Astrocyte (in vitro differentiated cells and primary cell): ENCODE results near the gene SLC39A5. TPM values are rescaled to one million over a fixed set of nuclear protein-coding genes. Genes with fewer than 3 reads are reported as not detected.
A peak's percentile ranks its signal among the peaks of the same experiment; 100 is the strongest.

Source experiments
- DNase-seq: peaks from one replicate; pipeline ENCODE4 v3.0.0-alpha.2; 2010; ENCODE audit warnings: low read depth
- FAIRE-seq: peaks from 2 replicates; lab custom pipeline; 2011; peaks lifted over from hg19 to GRCh38; lab: Jason Lieb, UNC
- H2AFZ ChIP-seq: 2 replicates; pipeline ENCODE4 v1.6.0; 2012; ENCODE audit warnings: low read depth, low read length, inconsistent platforms
- H3K27ac ChIP-seq: 2 replicates; pipeline ENCODE4 v1.5.1; 2011; ENCODE audit warnings: low read depth, low read length, inconsistent platforms
- H3K27me3 ChIP-seq: 2 replicates; pipeline ENCODE4 v1.6.0; 2011; ENCODE audit warnings: low read length, inconsistent platforms; ENCODE audit not compliant: insufficient read depth
- H3K36me3 ChIP-seq: 2 replicates; pipeline ENCODE4 v1.5.1; 2011; ENCODE audit warnings: low read length, inconsistent platforms; ENCODE audit not compliant: insufficient read depth
- H3K4me1 ChIP-seq: 2 replicates; pipeline ENCODE4 v1.5.1; 2011; ENCODE audit warnings: low read length, inconsistent platforms; ENCODE audit not compliant: insufficient read depth
- H3K4me2 ChIP-seq: 2 replicates; pipeline ENCODE4 v1.6.0; 2012; ENCODE audit warnings: low read length, inconsistent platforms
- H3K4me3 ChIP-seq: 2 replicates; pipeline ENCODE4 v1.5.1; 2011; ENCODE audit warnings: low read depth, mild to moderate bottlenecking, low read length, inconsistent platforms; ENCODE audit not compliant: insufficient read depth
- H3K79me2 ChIP-seq: 2 replicates; pipeline ENCODE4 v1.6.0; 2012; ENCODE audit warnings: mild to moderate bottlenecking, low read length, inconsistent platforms; ENCODE audit not compliant: insufficient read depth
- H3K9ac ChIP-seq: 2 replicates; pipeline ENCODE4 v1.6.0; 2012; ENCODE audit warnings: mild to moderate bottlenecking, low read length, inconsistent platforms
- H3K9me3 ChIP-seq: 2 replicates; pipeline ENCODE4 v1.5.1; 2012; ENCODE audit warnings: low read depth, mild to moderate bottlenecking, low read length, inconsistent platforms; ENCODE audit not compliant: insufficient read depth
- H4K20me1 ChIP-seq: 2 replicates; pipeline ENCODE4 v1.6.0; 2012; ENCODE audit warnings: low read length, inconsistent platforms; ENCODE audit not compliant: insufficient read depth
- H3K27ac Mint-ChIP-seq: one replicate; pipeline ENCODE4 v1.8.0; 2021; ENCODE audit warnings: mild to moderate bottlenecking, mixed read lengths; ENCODE audit not compliant: unreplicated experiment
- H3K27me3 Mint-ChIP-seq: one replicate; pipeline ENCODE4 v1.8.0; 2021; ENCODE audit warnings: low read depth, mixed read lengths; ENCODE audit not compliant: unreplicated experiment
- H3K36me3 Mint-ChIP-seq: one replicate; pipeline ENCODE4 v1.8.0; 2021; ENCODE audit warnings: low read depth, mixed read lengths; ENCODE audit not compliant: unreplicated experiment
- H3K4me1 Mint-ChIP-seq: one replicate; pipeline ENCODE4 v1.8.0; 2021; ENCODE audit warnings: low read depth, mixed read lengths; ENCODE audit not compliant: unreplicated experiment
- H3K4me3 Mint-ChIP-seq: one replicate; pipeline ENCODE4 v1.8.0; 2021; ENCODE audit warnings: mild to moderate bottlenecking, moderate library complexity, mixed read lengths; ENCODE audit not compliant: unreplicated experiment
- H3K9me3 Mint-ChIP-seq: one replicate; pipeline ENCODE4 v1.8.0; 2021; ENCODE audit warnings: mild to moderate bottlenecking, mixed read lengths; ENCODE audit not compliant: unreplicated experiment
- CTCF ChIP-seq: IDR thresholded peaks from 2 replicates; pipeline ENCODE4 v1.5.1; 2011; ENCODE audit warnings: low read depth, mild to moderate bottlenecking, inconsistent platforms, low read length, moderate library complexity; ENCODE audit not compliant: insufficient read depth
- EZH2 ChIP-seq: IDR thresholded peaks from 2 replicates; pipeline ENCODE4 v1.6.1; 2012; ENCODE audit warnings: mild to moderate bottlenecking, low read length, inconsistent platforms; ENCODE audit not compliant: insufficient read depth
- total RNA-seq: library from RNA; stranded (reverse); gene quantifications from 2 replicates; pipeline ENCODE4 v1.2.1, GENCODE V29; 2021

The SLC39A5 gene
- total RNA-seq, 1 donor from 2014 or later: 0.39 TPM

DNA sequence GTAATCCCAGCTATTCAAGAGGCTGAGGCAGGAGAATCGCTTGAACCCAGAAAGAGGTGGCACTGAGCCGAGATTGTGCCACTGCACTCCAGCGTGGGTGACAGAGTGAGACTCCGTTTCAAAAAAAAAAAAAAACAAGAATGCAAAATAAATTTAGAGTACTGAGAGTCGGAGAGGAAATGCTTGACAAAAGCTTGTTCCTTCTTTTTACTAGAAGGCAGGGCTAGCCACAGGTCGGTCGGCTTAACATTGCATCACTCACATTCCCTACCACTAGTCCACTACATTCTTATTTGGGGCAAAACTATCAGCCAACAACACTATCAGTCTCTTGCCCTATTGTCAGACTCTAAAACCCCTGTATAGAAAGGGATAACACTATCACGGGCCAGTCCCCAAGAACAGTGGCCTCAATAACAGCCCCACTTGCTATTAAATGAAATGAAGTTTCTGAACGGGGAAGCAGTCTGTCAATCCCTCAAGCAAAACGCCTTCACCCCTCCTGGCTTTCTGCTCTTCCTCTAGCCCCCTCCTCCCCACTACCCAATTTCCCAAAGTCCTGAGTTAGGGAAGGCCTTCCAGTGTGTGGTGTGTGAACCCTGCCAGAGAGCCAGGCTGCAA is 9.1 kb upstream of the SLC39A5 start:
- Histone ChIP-seq H3K27ac (peak overlapping the region; percentile 92), H2AFZ (peak overlapping the region; percentile 85), H3K9me3 (no peaks in the 10 kb centered on the region), H3K79me2 (peaks cover 47% of the 10 kb centered on the region), H3K4me1 (peaks cover 19% of the 10 kb centered on the region), H3K4me2 (peak overlapping the region; percentile 92), H3K27me3 (no peaks in the 10 kb centered on the region), H3K9ac (peak overlapping the region; percentile 94), H4K20me1 (peaks cover 8% of the 10 kb centered on the region), H3K4me3 (peak overlapping the region; percentile 81), H3K36me3 (no peaks in the 10 kb centered on the region)
- peak overlapping the region; percentile 99 for H3K27ac Mint-ChIP-seq
- no peaks in the 10 kb centered on the region for H3K9me3 Mint-ChIP-seq
- H3K36me3 Mint-ChIP-seq: peaks cover 5% of the 10 kb centered on the region
- no peak for TF ChIP-seq CTCF
- TF ChIP-seq EZH2: no peak
- peak; percentile 50 for DNase-seq
- no peaks in the 10 kb centered on the region for H3K27me3 Mint-ChIP-seq
- H3K4me1 Mint-ChIP-seq: peaks cover 12% of the 10 kb centered on the region
- peak overlapping the region; percentile 97 for H3K4me3 Mint-ChIP-seq
- FAIRE-seq: no peak

GRCh38 chr12:56221232-56221756 is 8.6 kb upstream of the SLC39A5 start:
- Histone ChIP-seq H3K9me3 (no peaks in the 10 kb centered on the region), H3K9ac (peak overlapping the region; percentile 94), H3K27ac (peak overlapping the region; percentile 92), H3K36me3 (no peaks in the 10 kb centered on the region), H3K4me2 (peak overlapping the region; percentile 92), H2AFZ (peak overlapping the region; percentile 85), H3K79me2 (peaks cover 43% of the 10 kb centered on the region), H3K4me1 (peaks cover 19% of the 10 kb centered on the region), H4K20me1 (peaks cover 7% of the 10 kb centered on the region), H3K4me3 (peak overlapping the region; percentile 81), H3K27me3 (no peaks in the 10 kb centered on the region)
- Mint-ChIP-seq H3K36me3 (peaks cover 5% of the 10 kb centered on the region), H3K27me3 (no peaks in the 10 kb centered on the region), H3K9me3 (no peaks in the 10 kb centered on the region), H3K4me3 (peak overlapping the region; percentile 97), H3K4me1 (peaks cover 12% of the 10 kb centered on the region), H3K27ac (peak overlapping the region; percentile 99)
- FAIRE-seq (no peak), DNase-seq (peak; percentile 82)
- TF ChIP-seq CTCF (no peak), EZH2 (no peak)
